Esophagus (tissue), 2 donors: ENCODE measurements around the gene ADGRG1. TPM values are rescaled to one million over a fixed set of nuclear protein-coding genes. Genes with fewer than 3 reads are reported as not detected.

Experiments
- H3K27ac ChIP-seq, 2 donors: one replicate each; pipeline ENCODE4 v1.5.1; 2013; ENCODE audit warnings: low read depth in 2 of 2, mild to moderate bottlenecking in 2 of 2, inconsistent platforms in 1 of 2, low read length in 1 of 2, moderate library complexity in 1 of 2
- H3K27me3 ChIP-seq, 2 donors: one replicate each; pipeline ENCODE4 v1.6.1; 2013; ENCODE audit warnings: low read length in 2 of 2, control low read depth in 1 of 2, mild to moderate bottlenecking in 1 of 2; ENCODE audit not compliant: insufficient read depth in 2 of 2, control insufficient read depth in 1 of 2
- H3K36me3 ChIP-seq, 2 donors: one replicate each; pipeline ENCODE4 v1.6.1; 2013; ENCODE audit warnings: low read length in 1 of 2; ENCODE audit not compliant: control insufficient read depth in 2 of 2, insufficient read depth in 2 of 2
- H3K4me1 ChIP-seq, 2 donors: one replicate each; pipeline ENCODE4 v1.6.1; 2013; ENCODE audit warnings: low read length in 1 of 2; ENCODE audit not compliant: control insufficient read depth in 2 of 2, insufficient read depth in 2 of 2
- H3K4me3 ChIP-seq, 2 donors: one replicate each; pipeline ENCODE4 v1.5.1; 2013; ENCODE audit warnings: low read length in 2 of 2, mild to moderate bottlenecking in 2 of 2, low read depth in 1 of 2, moderate library complexity in 1 of 2
- H3K9me3 ChIP-seq, 2 donors: one replicate each; pipeline ENCODE4 v1.6.1; 2013; ENCODE audit warnings: mild to moderate bottlenecking in 2 of 2, low read depth in 1 of 2, low read length in 1 of 2, moderate library complexity in 1 of 2; ENCODE audit not compliant: control insufficient read depth in 2 of 2, insufficient read depth in 1 of 2
- WGBS, 2 donors: extraction: QIAGEN DNeasy Blood & Tissue Kit; methylation state at CpG; one replicate each; pipeline ENCODE4 v1.1.7; 2013; 5-methylcytosine and 5-hydroxymethylcytosine counted together
- polyA plus RNA-seq, 2 donors: library from polyadenylated mRNA; stranded (reverse); fragments of 200-250 nt; gene quantifications; one replicate each; pipeline ENCODE4 v1.2.3, GENCODE V29; 2013
- donor health status: healthy with polysubstance abuse.
- donor health status: Bipolar disorder and iron deficiency.

Gene ADGRG1
- polyA plus RNA-seq, 2 donors: 30.9 to 31.1 TPM

DNA sequence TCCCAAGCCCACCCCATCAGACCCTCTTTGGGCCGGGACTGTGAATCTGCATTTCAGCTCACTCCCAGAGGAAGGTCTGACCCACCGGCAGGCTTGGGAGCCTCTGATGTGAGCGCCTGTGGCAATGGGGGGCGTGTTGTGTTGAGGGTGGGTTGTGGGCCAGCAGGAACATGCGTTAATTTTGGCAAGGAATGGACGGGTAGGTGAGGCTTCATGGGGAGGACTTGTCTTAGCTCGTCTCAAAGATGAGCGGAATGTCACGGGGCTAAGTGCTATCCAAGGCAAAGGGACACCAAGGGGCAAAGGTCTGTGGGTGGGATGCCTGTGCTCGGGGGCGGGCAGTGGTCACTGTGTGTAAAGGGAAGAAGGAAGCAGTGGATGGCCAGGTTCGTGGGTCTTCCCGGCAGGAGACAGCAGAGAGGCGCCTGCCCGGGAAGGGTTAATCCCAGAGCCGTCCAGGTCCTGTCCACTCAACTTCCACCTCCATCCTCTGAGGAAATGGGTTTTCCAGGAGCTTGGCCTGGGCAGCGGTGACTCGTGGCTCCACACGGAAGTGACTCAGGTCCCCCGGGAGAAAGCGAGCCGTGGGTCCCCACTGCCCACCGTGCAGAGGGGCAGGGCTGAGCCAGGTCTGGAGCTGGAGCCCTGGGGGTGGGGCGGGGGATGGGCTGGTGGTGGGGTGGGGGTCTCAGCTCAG lies 17.4 kb downstream of the ADGRG1 start:
- no peak overlapping the region for H3K4me3 ChIP-seq
- 34 to 50% methylated on average over 24 of the region's 24 CpGs for WGBS, 2 donors
- H3K36me3 ChIP-seq: peaks cover 0 to 19% of the 10 kb centered on the region in 2 donors
- H3K4me1 ChIP-seq: peaks cover 2 to 18% of the 10 kb centered on the region in 2 donors
- no peaks in the 10 kb centered on the region for H3K27me3 ChIP-seq
- no peaks in the 10 kb centered on the region for H3K9me3 ChIP-seq
- peak overlapping the region; percentile 4 to 35 for H3K27ac ChIP-seq

DNA sequence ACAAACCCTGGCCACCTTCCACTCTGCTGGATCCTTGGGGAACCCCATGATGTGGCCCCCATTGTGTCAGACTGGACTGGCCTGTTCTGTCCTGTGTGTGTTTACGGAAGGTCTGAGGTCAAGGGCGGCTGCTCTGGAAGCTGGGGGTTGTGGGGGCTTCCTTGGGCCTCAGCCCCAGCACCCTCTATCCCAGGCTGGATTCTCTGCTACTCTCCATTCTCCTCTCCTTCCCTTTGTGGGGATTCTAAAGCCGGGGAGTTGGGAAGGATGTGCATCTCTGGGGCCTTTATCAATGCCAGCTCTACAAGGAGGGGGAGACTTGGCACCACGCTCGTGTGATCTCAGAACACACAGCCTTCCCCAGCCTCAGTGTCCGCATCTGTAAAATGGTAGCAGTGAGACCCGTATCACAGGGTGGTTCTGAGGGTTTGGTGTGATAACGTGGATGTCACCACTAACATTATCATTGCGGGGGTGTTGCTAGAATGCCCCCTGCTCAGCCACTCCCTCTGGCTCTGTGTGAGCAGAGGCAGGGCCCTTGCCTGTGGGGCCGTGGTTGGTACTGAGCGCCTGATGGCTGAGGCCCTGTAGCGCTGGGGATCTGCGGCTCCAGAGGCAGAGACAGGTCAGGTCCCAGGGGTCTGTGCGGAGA lies 18.1 kb downstream of the ADGRG1 start:
- Histone ChIP-seq H3K27me3 (no peaks in the 10 kb centered on the region), H3K4me1 (peaks cover 2 to 18% of the 10 kb centered on the region in 2 donors), H3K36me3 (peaks cover 0 to 26% of the 10 kb centered on the region in 2 donors), H3K9me3 (no peaks in the 10 kb centered on the region), H3K27ac (peak overlapping the region; percentile 1 to 67), H3K4me3 (no peak overlapping the region)
- WGBS, 2 donors: 56% methylated on average over 14 of the region's 14 CpGs

DNA sequence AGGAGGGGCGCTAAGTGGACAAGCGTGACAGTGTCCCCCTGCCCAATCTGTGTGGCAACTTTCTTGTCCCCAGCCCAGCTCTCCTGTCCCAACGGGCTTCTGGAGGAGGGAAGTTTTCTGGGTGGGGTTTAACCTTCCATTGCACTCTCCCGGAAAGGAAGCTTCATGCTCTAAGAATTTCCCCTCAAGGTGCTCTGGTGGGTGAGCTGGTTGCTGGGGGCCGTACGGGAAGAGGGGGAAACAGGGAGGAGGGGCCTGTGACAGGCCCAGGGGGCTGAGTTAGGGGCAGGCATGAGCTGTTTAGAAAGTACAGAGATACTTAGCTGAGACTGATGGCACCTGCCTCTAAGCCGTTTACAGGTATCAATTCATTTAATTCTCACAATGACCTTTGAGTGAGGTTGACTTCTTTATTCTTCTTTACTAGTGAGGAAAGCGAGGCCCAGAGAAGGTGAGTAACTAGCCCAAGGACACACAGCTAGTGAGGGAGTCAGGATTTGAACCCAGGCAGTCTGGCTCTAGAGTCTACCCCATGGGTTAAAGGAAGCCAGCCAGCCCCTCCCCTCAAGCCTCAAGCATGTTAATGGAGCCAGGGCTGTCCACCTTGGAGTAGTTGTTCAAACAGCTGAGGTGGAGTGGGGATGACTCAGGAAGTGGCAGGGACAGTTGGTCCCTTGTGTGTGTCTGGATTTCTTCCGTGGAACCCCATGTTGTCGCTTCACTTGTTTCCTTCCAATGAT lies 18.9 kb downstream of the ADGRG1 start:
- Histone ChIP-seq H3K9me3 (no peaks in the 10 kb centered on the region), H3K4me3 (no peak overlapping the region), H3K4me1 (peaks cover 2 to 18% of the 10 kb centered on the region in 2 donors), H3K36me3 (peaks cover 0 to 34% of the 10 kb centered on the region in 2 donors), H3K27me3 (no peaks in the 10 kb centered on the region), H3K27ac (peak overlapping the region in 1 of 2 donors; percentile 67)
- 45 to 55% methylated on average over 10 of the region's 10 CpGs for WGBS, 2 donors

DNA sequence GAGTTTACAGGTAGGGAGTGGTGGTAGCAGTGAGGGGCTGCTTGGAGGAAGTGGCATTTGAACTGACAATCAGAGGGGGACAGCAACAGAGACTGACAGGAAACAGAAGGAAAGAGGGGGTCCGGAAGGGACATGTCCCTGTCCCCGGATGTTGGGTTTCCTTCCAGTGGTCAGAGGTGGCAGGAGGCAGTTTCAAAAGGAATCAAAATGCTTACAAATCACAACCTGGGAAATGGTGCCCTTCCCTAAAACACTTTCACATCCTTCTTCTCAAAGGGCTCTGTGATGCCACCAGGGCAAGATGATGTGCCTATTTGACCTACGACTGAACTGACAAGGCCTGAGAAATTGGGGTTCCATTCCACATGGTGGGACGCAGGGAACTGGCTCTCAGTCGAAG lies 19.7 kb downstream of the ADGRG1 start:
- H3K27me3 ChIP-seq: no peaks in the 10 kb centered on the region
- H3K4me1 ChIP-seq: peaks cover 2 to 18% of the 10 kb centered on the region in 2 donors
- no peak overlapping the region for H3K27ac ChIP-seq
- H3K36me3 ChIP-seq: peaks cover 0 to 34% of the 10 kb centered on the region in 2 donors
- 75 to 78% methylated on average over 5 of the region's 5 CpGs for WGBS, 2 donors
- H3K4me3 ChIP-seq: no peak overlapping the region
- no peaks in the 10 kb centered on the region for H3K9me3 ChIP-seq

DNA sequence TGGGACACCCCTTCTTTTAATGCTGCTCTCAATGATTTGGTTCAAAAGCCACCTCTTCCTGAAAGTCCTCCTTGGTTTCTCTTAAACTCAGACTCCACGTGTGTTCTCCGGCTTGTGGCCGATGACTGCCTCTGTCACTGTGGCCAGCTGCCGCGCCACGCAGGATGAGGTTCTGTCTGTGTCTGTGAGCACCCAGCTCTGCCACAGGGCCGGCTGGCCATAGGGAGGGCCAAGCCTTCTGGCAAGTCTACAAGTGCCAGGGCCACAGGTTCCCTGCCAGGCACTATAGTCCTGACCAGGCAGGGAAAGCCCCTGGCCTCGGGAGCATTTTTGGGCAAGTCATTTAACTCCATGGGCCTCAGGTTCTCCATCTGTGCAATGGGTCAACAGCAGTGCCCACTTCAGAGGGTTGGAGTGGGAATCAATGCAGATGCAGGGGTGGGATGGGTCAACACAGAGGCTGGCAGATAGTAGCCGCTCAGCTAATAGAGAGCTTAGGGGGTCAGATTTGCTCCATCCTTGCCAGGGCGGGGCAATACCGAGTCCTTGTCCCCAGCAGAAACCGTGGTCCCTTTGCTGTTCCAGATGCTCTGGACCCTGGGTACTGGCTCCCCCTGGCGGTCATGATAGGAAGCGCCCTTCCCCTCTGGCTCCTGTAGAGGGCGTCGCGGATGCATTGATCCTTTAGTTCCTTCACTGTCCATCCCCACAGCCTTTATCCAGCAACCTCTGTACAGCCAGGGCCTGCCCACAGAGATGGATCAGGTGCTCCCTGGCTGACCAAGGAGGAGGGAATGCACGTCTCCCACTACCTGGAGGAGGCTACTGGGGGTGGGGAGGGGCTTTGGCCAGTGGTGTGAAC lies 20.4 kb downstream of the ADGRG1 start:
- 41 to 43% methylated on average over 18 of the region's 18 CpGs for WGBS, 2 donors
- Histone ChIP-seq H3K4me1 (peaks cover 2 to 14% of the 10 kb centered on the region in 2 donors), H3K27ac (no peak overlapping the region)

DNA sequence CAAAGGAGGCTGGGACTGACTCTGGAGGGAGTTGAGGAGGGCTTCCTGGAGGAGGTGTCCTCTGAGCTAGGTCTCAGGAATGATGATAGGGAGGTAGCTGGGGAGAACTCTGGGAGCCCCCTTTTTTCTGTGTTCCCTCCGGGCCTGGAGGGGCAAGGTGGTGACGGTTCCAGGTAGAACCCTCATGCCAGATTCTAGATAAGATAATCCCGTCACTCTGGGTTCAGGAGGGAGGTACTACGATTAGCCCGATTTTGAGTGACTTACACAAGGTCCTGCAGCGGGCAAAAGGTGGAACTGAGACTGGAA lies 21.0 kb downstream of the ADGRG1 start:
- Histone ChIP-seq H3K4me3 (no peak overlapping the region), H3K4me1 (peaks cover 0 to 10% of the 10 kb centered on the region in 2 donors), H3K36me3 (peaks cover 0 to 32% of the 10 kb centered on the region in 2 donors), H3K27me3 (no peaks in the 10 kb centered on the region), H3K9me3 (no peaks in the 10 kb centered on the region), H3K27ac (no peak overlapping the region)
- 76 to 85% methylated on average over 6 of the region's 6 CpGs for WGBS, 2 donors

More for the DNA sequence above, 20.4 kb downstream of the ADGRG1 start:
- H3K4me3 ChIP-seq: no peak overlapping the region
- H3K27me3 ChIP-seq: no peaks in the 10 kb centered on the region
- no peaks in the 10 kb centered on the region for H3K9me3 ChIP-seq
- peaks cover 0 to 37% of the 10 kb centered on the region in 2 donors for H3K36me3 ChIP-seq

DNA sequence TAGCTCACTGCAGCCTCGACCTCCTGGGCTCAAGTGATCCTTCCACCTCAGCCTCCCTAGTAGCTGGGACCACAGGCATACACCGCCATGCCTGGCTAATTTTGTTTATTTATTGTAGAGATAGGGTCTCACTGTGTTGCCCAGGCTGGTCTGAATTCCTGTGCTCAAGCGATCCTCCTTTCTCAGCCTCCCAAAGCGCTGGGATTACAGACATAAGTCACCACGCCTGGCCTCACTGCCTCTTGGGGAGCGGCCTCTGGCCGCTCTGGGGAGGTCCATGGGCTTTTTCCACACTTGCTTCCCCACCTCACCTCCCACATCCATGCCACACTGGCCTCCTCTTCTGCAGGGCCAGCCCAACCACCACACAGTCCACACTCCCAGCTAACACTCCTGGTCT lies 21.4 kb downstream of the ADGRG1 start:
- H3K36me3 ChIP-seq: peaks cover 0 to 28% of the 10 kb centered on the region in 2 donors
- peaks cover 0 to 6% of the 10 kb centered on the region in 2 donors for H3K4me1 ChIP-seq
- H3K9me3 ChIP-seq: no peaks in the 10 kb centered on the region
- H3K27ac ChIP-seq: no peak overlapping the region
- no peaks in the 10 kb centered on the region for H3K27me3 ChIP-seq
- no peak overlapping the region for H3K4me3 ChIP-seq
- 91 to 92% methylated on average over 7 of the region's 7 CpGs for WGBS, 2 donors

DNA sequence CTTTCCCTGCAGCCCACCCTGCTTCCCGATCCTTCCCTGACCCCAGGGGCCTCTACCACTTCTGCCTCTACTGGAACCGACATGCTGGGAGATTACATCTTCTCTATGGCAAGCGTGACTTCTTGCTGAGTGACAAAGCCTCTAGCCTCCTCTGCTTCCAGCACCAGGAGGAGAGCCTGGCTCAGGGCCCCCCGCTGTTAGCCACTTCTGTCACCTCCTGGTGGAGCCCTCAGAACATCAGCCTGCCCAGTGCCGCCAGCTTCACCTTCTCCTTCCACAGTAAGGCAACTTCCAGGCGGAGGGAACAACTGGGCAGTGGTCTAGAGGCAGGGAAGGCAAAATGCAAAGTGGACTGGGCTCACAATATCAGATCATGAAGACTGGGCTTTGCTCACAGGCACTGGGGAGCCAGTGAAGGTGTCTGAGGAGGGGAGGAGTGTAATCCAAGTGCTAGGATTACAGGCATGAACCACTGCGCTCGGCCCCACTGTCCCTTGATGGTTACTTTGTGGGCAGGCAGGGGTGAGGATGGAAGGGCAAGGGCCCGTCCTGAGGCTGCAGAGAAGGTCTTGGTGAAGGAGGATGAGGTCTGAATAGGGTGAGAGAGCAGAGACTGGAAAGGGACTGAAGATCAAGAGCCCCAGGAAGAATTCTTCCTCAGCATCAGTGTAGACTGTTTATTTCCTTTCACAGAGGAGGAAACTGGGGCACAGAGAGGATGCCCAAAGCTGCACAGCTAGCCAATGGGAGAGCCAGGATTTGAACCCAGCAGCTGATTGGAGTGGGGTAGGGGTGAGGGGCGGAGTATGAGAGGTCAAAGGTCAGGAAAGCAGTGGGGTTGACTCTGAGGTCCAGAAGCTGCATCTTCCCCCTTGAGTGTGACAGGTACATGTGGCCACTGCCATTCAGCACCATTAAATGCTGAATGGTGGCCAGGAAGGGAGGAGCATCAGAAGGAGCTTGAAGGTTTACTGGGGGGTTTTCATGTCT lies 23.2 kb downstream of the ADGRG1 start:
- Histone ChIP-seq H3K4me3 (no peak overlapping the region), H3K36me3 (peaks cover 0 to 32% of the 10 kb centered on the region in 2 donors), H3K27ac (no peak overlapping the region), H3K27me3 (no peaks in the 10 kb centered on the region), H3K9me3 (no peaks in the 10 kb centered on the region), H3K4me1 (peaks cover 0 to 5% of the 10 kb centered on the region in 2 donors)
- WGBS, 2 donors: 88 to 90% methylated on average over 10 of the region's 10 CpGs
